ENCODE measurements around the gene SMTN. TPM values are rescaled to one million over a fixed set of nuclear protein-coding genes. Genes with fewer than 3 reads are reported as not detected.
"Not testable (repeated sequence)": the region's sequence is repeated elsewhere in the genome, so short reads cannot be mapped to it uniquely, and the experiment has no call there.

Gene SMTN
- total and polyA plus RNA-seq, 12 donors: 4.6 to 155 (median 88.9) TPM

DNA sequence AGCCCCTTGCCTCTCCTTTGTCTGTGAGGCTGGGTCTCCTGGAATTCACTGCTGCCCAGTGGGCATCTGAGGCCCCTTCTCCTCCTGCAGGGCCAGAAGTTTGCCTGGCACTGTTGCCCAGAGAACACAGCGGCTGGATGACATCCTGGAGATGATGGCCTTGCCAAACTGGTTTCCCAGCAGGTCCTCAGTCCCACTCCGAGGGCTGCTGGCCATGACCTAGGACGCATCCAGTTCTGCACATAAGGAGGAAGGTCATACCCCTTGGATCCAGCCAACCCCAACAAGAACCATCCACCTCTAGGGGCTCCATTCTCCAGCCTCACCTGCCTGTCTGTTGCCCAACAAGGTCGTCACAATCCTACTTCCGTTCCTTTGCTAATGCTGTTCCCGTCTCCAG, 3.4 kb upstream of the SMTN start:
- Histone ChIP-seq H3K4me1 (replicated peaks in 1 of 2) (peaks cover 0 to 8% of the 10 kb centered on the region in 2 donors), H3K36me3 (replicated peaks in 1 of 2) (no peaks in the 10 kb centered on the region), H3K9me3 (replicated peaks in 1 of 3) (no peaks in the 10 kb centered on the region), H3K27me3 (no peaks in the 10 kb centered on the region), H3K27ac (no peak overlapping the region), H3K4me3 (no peak overlapping the region)
- intact Hi-C loops (cut with DNase I): no loop called here
- no peak for DNase-seq
- no peak for TF ChIP-seq POLR2A (IDR thresholded peaks at IDR 0.05)
- TF ChIP-seq, protein P1, sequence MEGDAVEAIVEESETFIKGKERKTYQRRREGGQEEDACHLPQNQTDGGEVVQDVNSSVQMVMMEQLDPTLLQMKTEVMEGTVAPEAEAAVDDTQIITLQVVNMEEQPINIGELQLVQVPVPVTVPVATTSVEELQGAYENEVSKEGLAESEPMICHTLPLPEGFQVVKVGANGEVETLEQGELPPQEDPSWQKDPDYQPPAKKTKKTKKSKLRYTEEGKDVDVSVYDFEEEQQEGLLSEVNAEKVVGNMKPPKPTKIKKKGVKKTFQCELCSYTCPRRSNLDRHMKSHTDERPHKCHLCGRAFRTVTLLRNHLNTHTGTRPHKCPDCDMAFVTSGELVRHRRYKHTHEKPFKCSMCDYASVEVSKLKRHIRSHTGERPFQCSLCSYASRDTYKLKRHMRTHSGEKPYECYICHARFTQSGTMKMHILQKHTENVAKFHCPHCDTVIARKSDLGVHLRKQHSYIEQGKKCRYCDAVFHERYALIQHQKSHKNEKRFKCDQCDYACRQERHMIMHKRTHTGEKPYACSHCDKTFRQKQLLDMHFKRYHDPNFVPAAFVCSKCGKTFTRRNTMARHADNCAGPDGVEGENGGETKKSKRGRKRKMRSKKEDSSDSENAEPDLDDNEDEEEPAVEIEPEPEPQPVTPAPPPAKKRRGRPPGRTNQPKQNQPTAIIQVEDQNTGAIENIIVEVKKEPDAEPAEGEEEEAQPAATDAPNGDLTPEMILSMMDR (IDR thresholded peaks at IDR 0.05): no peak
- 84 to 92% (median 89%) methylated on average over 5 to 6 of the region's 6 CpGs for WGBS, 4 donors

DNA sequence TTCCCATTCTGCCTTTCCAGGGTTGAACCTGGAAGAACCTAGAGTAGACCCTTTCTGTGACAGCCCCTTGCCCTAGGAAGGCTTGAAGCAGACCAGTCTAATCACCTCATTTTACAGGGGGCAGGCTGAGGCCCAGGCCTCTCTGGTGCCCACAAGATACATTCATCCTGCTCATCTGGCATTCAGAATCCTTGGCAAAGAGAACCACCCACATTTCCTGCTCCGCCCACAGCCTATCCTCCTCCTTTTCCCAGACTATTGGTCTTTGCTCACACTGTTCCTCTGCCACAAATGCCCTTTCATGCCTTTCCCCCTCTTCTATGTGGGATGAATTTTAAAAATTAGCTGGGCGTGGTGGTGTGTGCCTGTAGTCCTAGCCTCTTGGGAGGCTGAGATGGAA, 2.7 kb upstream of the SMTN start:
- H3K27ac ChIP-seq; H3K27me3 ChIP-seq; H3K36me3 ChIP-seq (replicated peaks in 1 of 2); H3K9me3 ChIP-seq (replicated peaks in 1 of 3); H3K4me3 ChIP-seq; DNase-seq; intact Hi-C loops (cut with DNase I): not testable (repeated sequence)
- WGBS, 4 donors: 89 to 95% (median 91%) methylated on average over 2 of the region's 2 CpGs
- H3K4me1 ChIP-seq (replicated peaks in 1 of 2): peaks cover 0 to 14% of the 10 kb centered on the region in 2 donors

DNA sequence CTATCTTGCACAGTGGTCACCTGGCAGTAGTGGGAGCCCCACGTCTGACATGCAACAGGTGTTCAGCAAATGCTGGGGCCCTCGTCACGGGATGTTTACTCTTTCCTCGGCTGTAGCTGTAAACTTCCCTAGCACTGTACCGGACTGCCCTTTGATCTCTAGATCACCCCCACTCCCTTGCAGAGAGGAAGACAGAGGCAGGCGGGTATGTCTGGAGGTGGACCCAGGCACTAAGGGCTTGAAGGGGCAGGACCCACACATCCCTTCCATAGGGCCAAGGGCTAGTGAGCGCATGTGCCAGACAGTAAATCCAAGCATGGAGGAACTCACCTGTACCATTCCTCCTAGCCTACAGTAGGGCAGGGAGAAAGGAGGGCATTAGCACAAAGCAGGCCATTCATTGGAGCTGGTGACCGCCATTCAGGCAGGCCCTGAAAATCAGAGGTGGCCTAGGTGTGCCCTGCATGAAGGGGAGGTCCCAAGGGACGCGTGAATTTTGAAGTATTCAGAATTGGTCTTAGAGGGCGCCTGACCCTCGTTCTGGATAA, 1.9 kb upstream of the SMTN start:
- WGBS, 4 donors: 82 to 90% (median 88%) methylated on average over 10 to 12 of the region's 12 CpGs
- H3K36me3 ChIP-seq (replicated peaks in 1 of 2): no peaks in the 10 kb centered on the region
- intact Hi-C loops (cut with DNase I): no loop called here
- DNase-seq: peak in 1 of 7 donors; percentile 15
- H3K9me3 ChIP-seq (replicated peaks in 1 of 3): no peaks in the 10 kb centered on the region
- H3K27me3 ChIP-seq: no peaks in the 10 kb centered on the region
- peaks cover 0 to 22% of the 10 kb centered on the region in 2 donors for H3K4me1 ChIP-seq (replicated peaks in 1 of 2)
- H3K4me3 ChIP-seq: no peak overlapping the region
- TF ChIP-seq, protein P1 (IDR thresholded peaks at IDR 0.05): no peak
- TF ChIP-seq POLR2A (IDR thresholded peaks at IDR 0.05): no peak
- H3K27ac ChIP-seq: no peak overlapping the region

DNA sequence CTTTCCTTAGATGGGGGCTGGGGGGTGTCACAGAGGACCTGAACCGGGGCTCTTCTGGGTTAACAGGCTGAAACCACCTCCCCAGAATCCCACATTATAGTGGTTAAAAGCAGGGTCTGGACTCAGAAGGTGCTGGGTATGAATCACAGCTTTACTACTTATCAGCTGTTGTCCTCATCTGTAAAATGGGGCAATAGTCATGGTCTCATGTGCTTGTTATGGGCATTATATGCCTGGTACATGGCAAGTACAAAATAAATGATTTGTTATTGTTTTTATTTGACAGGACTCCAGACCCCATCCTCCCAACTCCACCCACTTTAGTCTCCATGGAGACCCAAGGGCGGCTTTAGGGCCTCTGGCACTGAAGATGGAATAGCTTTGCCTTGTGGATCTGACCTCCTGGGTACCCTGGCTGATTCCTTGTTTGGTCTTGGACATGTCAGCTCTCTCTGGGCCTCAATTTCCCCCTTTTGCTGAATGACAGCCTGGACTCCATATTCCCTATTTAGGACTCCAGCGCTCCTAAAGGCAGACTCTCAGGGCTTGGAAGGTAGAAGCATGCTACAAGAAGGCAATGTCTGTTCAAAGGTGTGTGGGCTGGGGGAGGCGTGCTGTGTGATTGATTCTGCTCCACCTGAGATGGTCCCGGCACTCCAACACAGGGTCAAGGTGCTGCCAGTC, 812 bp upstream of the SMTN start:
- WGBS, 4 donors: 31 to 54% (median 33%) methylated on average over 3 to 5 of the region's 5 CpGs
- no peaks in the 10 kb centered on the region for H3K36me3 ChIP-seq (replicated peaks in 1 of 2)
- TF ChIP-seq POLR2A (IDR thresholded peaks at IDR 0.05): no peak
- TF ChIP-seq, protein P1 (IDR thresholded peaks at IDR 0.05): no peak
- no peak for DNase-seq
- no peaks in the 10 kb centered on the region for H3K9me3 ChIP-seq (replicated peaks in 1 of 3)
- peaks cover 0 to 26% of the 10 kb centered on the region in 2 donors for H3K4me1 ChIP-seq (replicated peaks in 1 of 2)
- H3K27me3 ChIP-seq: no peaks in the 10 kb centered on the region
- peak overlapping the region in 1 of 4 donors; percentile 69 for H3K4me3 ChIP-seq
- H3K27ac ChIP-seq: peak overlapping the region in 3 of 5 donors; percentile 35 to 90 (median 77)
- intact Hi-C loops (cut with DNase I): no loop called here
